DMS79 treated with DMSO at 0.1 percent for 48 hours (cell line): ENCODE data around the gene PTPRQ.
"Not testable (repeated sequence)": the region's sequence is repeated elsewhere in the genome, so short reads cannot be mapped to it uniquely, and the experiment has no call there.

ENCODE experiments used
- DNase-seq: peaks from one replicate; lab custom pipeline; 2025; lab: John Stamatoyannopoulos, UW

PTPRQ gene

GRCh38 chr12:80443974-80444666 lies at the start of gene PTPRQ:
PTPRQ (plus strand) TSS chr12:80444235; CDS start chr12:80444346, 111 bp downstream.
- no peak for DNase-seq

- no peak for DNase-seq
Observed at GRCh38 chr12:80400571-80400991, 43.5 kb upstream of the PTPRQ start.

GRCh38 chr12:80401191-80401590 lies 42.8 kb upstream of the PTPRQ start:
- no peak for DNase-seq

GRCh38 chr12:80404629-80405028 lies 39.4 kb upstream of the PTPRQ start:
- DNase-seq = no peak

GRCh38 chr12:80406253-80406652 lies 37.8 kb upstream of the PTPRQ start:
- DNase-seq = no peak

- DNase-seq = no peak
Observed at GRCh38 chr12:80411787-80412186, 32.2 kb upstream of the PTPRQ start.

GRCh38 chr12:80412343-80412953 lies 31.6 kb upstream of the PTPRQ start:
- peak; percentile 31 for DNase-seq

- DNase-seq = no peak
Observed at GRCh38 chr12:80413462-80413861, 30.6 kb upstream of the PTPRQ start.

GRCh38 chr12:80415466-80415865 lies 28.6 kb upstream of the PTPRQ start:
- no peak for DNase-seq

GRCh38 chr12:80419644-80420043 lies 24.4 kb upstream of the PTPRQ start:
- DNase-seq = no peak

GRCh38 chr12:80420075-80420474 lies 24.0 kb upstream of the PTPRQ start:
- DNase-seq = no peak

- no peak for DNase-seq
Observed at GRCh38 chr12:80422550-80422949, 21.5 kb upstream of the PTPRQ start.

GRCh38 chr12:80432061-80432460 lies 12.0 kb upstream of the PTPRQ start:
- no peak for DNase-seq

GRCh38 chr12:80441921-80442320 lies 2.1 kb upstream of the PTPRQ start:
- no peak for DNase-seq

GRCh38 chr12:80442426-80443222 lies 1.4 kb upstream of the PTPRQ start:
- no peak for DNase-seq

- no peak for DNase-seq
Observed at GRCh38 chr12:80445083-80445793, 1.2 kb downstream of the PTPRQ start.

- no peak for DNase-seq
Observed at GRCh38 chr12:80456513-80456912, 12.5 kb downstream of the PTPRQ start.

- DNase-seq = no peak
Observed at GRCh38 chr12:80460972-80461371, 16.9 kb downstream of the PTPRQ start.

- DNase-seq = not testable (repeated sequence)
Observed at GRCh38 chr12:80461851-80462250, 17.8 kb downstream of the PTPRQ start.

GRCh38 chr12:80469681-80470080 lies 25.6 kb downstream of the PTPRQ start:
- DNase-seq = no peak

GRCh38 chr12:80470403-80470802 lies 26.4 kb downstream of the PTPRQ start:
- DNase-seq = no peak

GRCh38 chr12:80472236-80472635 lies 28.2 kb downstream of the PTPRQ start:
- no peak for DNase-seq
